ENCODE data around the gene GLT1D1. TPM values are rescaled to one million over a fixed set of nuclear protein-coding genes. Genes with fewer than 3 reads are reported as not detected.

Gene GLT1D1
- total and polyA plus RNA-seq, 2 donors (not counting 3 experiments of a cell fraction or from before 2014, with no cell fraction given) = not detected

- H3K4me2 ChIP-seq (ENCODE audit: insufficient read depth, low read length) = no peak overlapping the region
- no peak overlapping the region for H3K4me3 ChIP-seq (replicated peaks in 1 of 3; ENCODE audit: insufficient read depth in 1 of 3, low read depth in 1 of 3, low read length in 3 of 3)
- POLR2A ChIA-PET = no interaction called here
- BruUV-seq (replicated peaks) = no TSS peak
- H4K20me1 ChIP-seq (replicated peaks; ENCODE audit: control insufficient read depth, extremely low read depth, insufficient read depth, low read length) = no peaks in the 10 kb centered on the region
- H3K9me3 ChIP-seq (replicated peaks; ENCODE audit: control insufficient read depth, insufficient read depth, low read length) = peaks cover 6% of the 10 kb centered on the region
- H3K9ac ChIP-seq (replicated peaks; ENCODE audit: extremely low read depth, insufficient read depth, low read length) = no peak overlapping the region
- H2AFZ ChIP-seq (ENCODE audit: low read depth, low read length) = no peak overlapping the region
- no peak overlapping the region for H3K27ac ChIP-seq (ENCODE audit: insufficient read depth, low read depth, low read length)
- DNase-seq (ENCODE audit: low read depth, low spot score) (no peak), FAIRE-seq (no peak)
- CTCF ChIA-PET = no interaction called here
- no peaks in the 10 kb centered on the region for H3K9me1 ChIP-seq (replicated peaks; ENCODE audit: control insufficient read depth, extremely low read depth, insufficient read depth, low read length)
- no peaks in the 10 kb centered on the region for H3K4me1 ChIP-seq (ENCODE audit: control insufficient read depth, extremely low read depth, insufficient read depth, low read length)
- intact Hi-C loops (cut with micrococcal nuclease) (no loop called here), dilution Hi-C loops (cut with MboI; ENCODE audit: extremely low pct_ligation_motif_present, low sequenced_read_pairs) (no loop called here)
- H3K27me3 ChIP-seq (ENCODE audit: control insufficient read depth in 2 of 2, insufficient read depth in 2 of 2, low read length in 2 of 2) = no peaks in the 10 kb centered on the region
- TF ChIP-seq MYC (IDR thresholded peaks at IDR 0.05; ENCODE audit: low read depth, low read length) (no peak), GATA2 (IDR thresholded peaks at IDR 0.05; ENCODE audit: insufficient read depth, insufficient read length, low read depth, low read length) (no peak), CTCF (IDR thresholded peaks at IDR 0.05; ENCODE audit: extremely low read depth in 1 of 2, insufficient read depth in 1 of 2, low read depth in 1 of 2, low read length in 2 of 2) (no peak), EZH2 (IDR thresholded peaks at IDR 0.05; ENCODE audit: borderline replicate concordance, low read depth, low read length, severe bottlenecking) (no peak), FOS (IDR thresholded peaks at IDR 0.05; ENCODE audit: borderline replicate concordance, insufficient read depth, low read length) (no peak), POLR2AphosphoS5 (IDR thresholded peaks at IDR 0.05; ENCODE audit: insufficient read depth, low read depth, low read length) (no peak), JUN (IDR thresholded peaks at IDR 0.05; ENCODE audit: borderline replicate concordance, insufficient read depth, insufficient read length, low read depth) (no peak), POLR2A (IDR thresholded peaks at IDR 0.05; ENCODE audit: low read depth, low read length) (no peak), MAX (IDR thresholded peaks at IDR 0.05; ENCODE audit: insufficient read depth, insufficient read length) (no peak)
- H3K79me2 ChIP-seq (ENCODE audit: control insufficient read depth, insufficient read depth, low read length) = no peaks in the 10 kb centered on the region
- H3K36me3 ChIP-seq (ENCODE audit: control insufficient read depth in 2 of 2, extremely low read depth in 1 of 2, insufficient read depth in 2 of 2, low read length in 2 of 2) = no peaks in the 10 kb centered on the region
Observed at GRCh38 chr12:128961957-128962356, 108.7 kb downstream of the GLT1D1 start.

Data from endothelial cell of umbilical vein (primary cell).